Measurements from ENCODE around the gene BRCC3. TPM values are rescaled to one million over a fixed set of nuclear protein-coding genes. Genes with fewer than 3 reads are reported as not detected.

BRCC3 gene
- total RNA-seq (2014; rRNA removed; shearing (Covaris generic)), result 6.0 and 8.9 TPM in 2 replicates

GRCh38 chrX:155070975-155071693 lies at the start of gene BRCC3, which contains the start of the genes CMC4 and MTCP1:
BRCC3 (plus strand) TSS chrX:155071508; CDS start chrX:155071528, 20 bp downstream.
CMC4 (minus strand) TSS chrX:155071136; CDS start chrX:155064023, 7,113 bp downstream.
MTCP1 (minus strand) TSS chrX:155071136; CDS start chrX:155066010, 5,126 bp downstream.
- in situ Hi-C loops (cut with HindIII; ENCODE audit: low sequenced_read_pairs), result no loop called here
- DNase-seq (ENCODE audit: low spot score), result peak; percentile 81

GRCh38 chrX:155022585-155022984 lies 48.7 kb upstream of the BRCC3 start, which contains the start of gene F8:
F8 (minus strand) TSS chrX:155022723; CDS start chrX:155022552, 171 bp downstream.
- DNase-seq (ENCODE audit: low spot score), result no peak
- in situ Hi-C loops (cut with HindIII; ENCODE audit: low sequenced_read_pairs), result no loop called here

- in situ Hi-C loops (cut with HindIII; ENCODE audit: low sequenced_read_pairs), result no loop called here
- no peak for DNase-seq (ENCODE audit: low spot score)
Measured at GRCh38 chrX:155023907-155024833, 47.1 kb upstream of the BRCC3 start.

GRCh38 chrX:155026420-155026726 lies 44.9 kb upstream of the BRCC3 start:
- in situ Hi-C loops (cut with HindIII; ENCODE audit: low sequenced_read_pairs), result no loop called here
- no peak for DNase-seq (ENCODE audit: low spot score)

- peak; percentile 87 for DNase-seq (ENCODE audit: low spot score)
- in situ Hi-C loops (cut with HindIII; ENCODE audit: low sequenced_read_pairs), result no loop called here
Measured at GRCh38 chrX:155026727-155027508, 44.4 kb upstream of the BRCC3 start, which contains the start of gene FUNDC2. FUNDC2 (plus strand) TSS chrX:155026844; CDS start chrX:155026939, 95 bp downstream.

GRCh38 chrX:155027509-155028066 lies 43.7 kb upstream of the BRCC3 start:
- DNase-seq (ENCODE audit: low spot score), result peak; percentile 50
- in situ Hi-C loops (cut with HindIII; ENCODE audit: low sequenced_read_pairs), result no loop called here

- no peak for DNase-seq (ENCODE audit: low spot score)
- in situ Hi-C loops (cut with HindIII; ENCODE audit: low sequenced_read_pairs), result no loop called here
Measured at GRCh38 chrX:155028129-155028528, 43.2 kb upstream of the BRCC3 start.

- DNase-seq (ENCODE audit: low spot score), result peak; percentile 1
- in situ Hi-C loops (cut with HindIII; ENCODE audit: low sequenced_read_pairs), result no loop called here
Measured at GRCh38 chrX:155028877-155029291, 42.4 kb upstream of the BRCC3 start.

- in situ Hi-C loops (cut with HindIII; ENCODE audit: low sequenced_read_pairs), result no loop called here
- DNase-seq (ENCODE audit: low spot score), result no peak
Measured at GRCh38 chrX:155031657-155032056, 39.7 kb upstream of the BRCC3 start.

- no peak for DNase-seq (ENCODE audit: low spot score)
- in situ Hi-C loops (cut with HindIII; ENCODE audit: low sequenced_read_pairs), result no loop called here
Measured at GRCh38 chrX:155035688-155036087, 35.6 kb upstream of the BRCC3 start.

- DNase-seq (ENCODE audit: low spot score), result no peak
- in situ Hi-C loops (cut with HindIII; ENCODE audit: low sequenced_read_pairs), result no loop called here
Measured at GRCh38 chrX:155046129-155046810, 25.0 kb upstream of the BRCC3 start.

GRCh38 chrX:155046811-155047528 lies 24.3 kb upstream of the BRCC3 start:
- no peak for DNase-seq (ENCODE audit: low spot score)
- in situ Hi-C loops (cut with HindIII; ENCODE audit: low sequenced_read_pairs), result no loop called here

- DNase-seq (ENCODE audit: low spot score), result peak; percentile 57
- in situ Hi-C loops (cut with HindIII; ENCODE audit: low sequenced_read_pairs), result no loop called here
Measured at GRCh38 chrX:155048977-155049619, 22.2 kb upstream of the BRCC3 start.

GRCh38 chrX:155052738-155053498 lies 18.4 kb upstream of the BRCC3 start:
- in situ Hi-C loops (cut with HindIII; ENCODE audit: low sequenced_read_pairs), result no loop called here
- no peak for DNase-seq (ENCODE audit: low spot score)

GRCh38 chrX:155053656-155054055 lies 17.7 kb upstream of the BRCC3 start:
- in situ Hi-C loops (cut with HindIII; ENCODE audit: low sequenced_read_pairs), result no loop called here
- DNase-seq (ENCODE audit: low spot score), result no peak

- in situ Hi-C loops (cut with HindIII; ENCODE audit: low sequenced_read_pairs), result no loop called here
- no peak for DNase-seq (ENCODE audit: low spot score)
Measured at GRCh38 chrX:155054255-155054654, 17.1 kb upstream of the BRCC3 start.

GRCh38 chrX:155055494-155055893 lies 15.8 kb upstream of the BRCC3 start:
- no peak for DNase-seq (ENCODE audit: low spot score)
- in situ Hi-C loops (cut with HindIII; ENCODE audit: low sequenced_read_pairs), result no loop called here
